Astrocyte (in vitro differentiated cells and primary cell): ENCODE results near the gene BZW1. TPM values are rescaled to one million over a fixed set of nuclear protein-coding genes. Genes with fewer than 3 reads are reported as not detected.

Experiments used
- DNase-seq: peaks from one replicate; pipeline ENCODE4 v3.0.0-alpha.2; 2010; ENCODE audit warnings: low read depth
- FAIRE-seq: peaks from 2 replicates; lab custom pipeline; 2011; peaks lifted over from hg19 to GRCh38; lab: Jason Lieb, UNC
- H2AFZ ChIP-seq: 2 replicates; pipeline ENCODE4 v1.6.0; 2012; ENCODE audit warnings: low read depth, low read length, inconsistent platforms
- H3K27ac ChIP-seq: 2 replicates; pipeline ENCODE4 v1.5.1; 2011; ENCODE audit warnings: low read depth, low read length, inconsistent platforms
- H3K27me3 ChIP-seq: 2 replicates; pipeline ENCODE4 v1.6.0; 2011; ENCODE audit warnings: low read length, inconsistent platforms; ENCODE audit not compliant: insufficient read depth
- H3K36me3 ChIP-seq: 2 replicates; pipeline ENCODE4 v1.5.1; 2011; ENCODE audit warnings: low read length, inconsistent platforms; ENCODE audit not compliant: insufficient read depth
- H3K4me1 ChIP-seq: 2 replicates; pipeline ENCODE4 v1.5.1; 2011; ENCODE audit warnings: low read length, inconsistent platforms; ENCODE audit not compliant: insufficient read depth
- H3K4me2 ChIP-seq: 2 replicates; pipeline ENCODE4 v1.6.0; 2012; ENCODE audit warnings: low read length, inconsistent platforms
- H3K4me3 ChIP-seq: 2 replicates; pipeline ENCODE4 v1.5.1; 2011; ENCODE audit warnings: low read depth, mild to moderate bottlenecking, low read length, inconsistent platforms; ENCODE audit not compliant: insufficient read depth
- H3K79me2 ChIP-seq: 2 replicates; pipeline ENCODE4 v1.6.0; 2012; ENCODE audit warnings: mild to moderate bottlenecking, low read length, inconsistent platforms; ENCODE audit not compliant: insufficient read depth
- H3K9ac ChIP-seq: 2 replicates; pipeline ENCODE4 v1.6.0; 2012; ENCODE audit warnings: mild to moderate bottlenecking, low read length, inconsistent platforms
- H3K9me3 ChIP-seq: 2 replicates; pipeline ENCODE4 v1.5.1; 2012; ENCODE audit warnings: low read depth, mild to moderate bottlenecking, low read length, inconsistent platforms; ENCODE audit not compliant: insufficient read depth
- H4K20me1 ChIP-seq: 2 replicates; pipeline ENCODE4 v1.6.0; 2012; ENCODE audit warnings: low read length, inconsistent platforms; ENCODE audit not compliant: insufficient read depth
- H3K27ac Mint-ChIP-seq: one replicate; pipeline ENCODE4 v1.8.0; 2021; ENCODE audit warnings: mild to moderate bottlenecking, mixed read lengths; ENCODE audit not compliant: unreplicated experiment
- H3K27me3 Mint-ChIP-seq: one replicate; pipeline ENCODE4 v1.8.0; 2021; ENCODE audit warnings: low read depth, mixed read lengths; ENCODE audit not compliant: unreplicated experiment
- H3K36me3 Mint-ChIP-seq: one replicate; pipeline ENCODE4 v1.8.0; 2021; ENCODE audit warnings: low read depth, mixed read lengths; ENCODE audit not compliant: unreplicated experiment
- H3K4me1 Mint-ChIP-seq: one replicate; pipeline ENCODE4 v1.8.0; 2021; ENCODE audit warnings: low read depth, mixed read lengths; ENCODE audit not compliant: unreplicated experiment
- H3K4me3 Mint-ChIP-seq: one replicate; pipeline ENCODE4 v1.8.0; 2021; ENCODE audit warnings: mild to moderate bottlenecking, moderate library complexity, mixed read lengths; ENCODE audit not compliant: unreplicated experiment
- H3K9me3 Mint-ChIP-seq: one replicate; pipeline ENCODE4 v1.8.0; 2021; ENCODE audit warnings: mild to moderate bottlenecking, mixed read lengths; ENCODE audit not compliant: unreplicated experiment
- CTCF ChIP-seq: IDR thresholded peaks from 2 replicates; pipeline ENCODE4 v1.5.1; 2011; ENCODE audit warnings: low read depth, mild to moderate bottlenecking, inconsistent platforms, low read length, moderate library complexity; ENCODE audit not compliant: insufficient read depth
- EZH2 ChIP-seq: IDR thresholded peaks from 2 replicates; pipeline ENCODE4 v1.6.1; 2012; ENCODE audit warnings: mild to moderate bottlenecking, low read length, inconsistent platforms; ENCODE audit not compliant: insufficient read depth
- total RNA-seq: library from RNA; stranded (reverse); gene quantifications from 2 replicates; pipeline ENCODE4 v1.2.1, GENCODE V29; 2021

Gene BZW1
- total RNA-seq, 1 donor from 2014 or later, result 322 TPM

- H4K20me1 ChIP-seq, result peaks cover 63% of the 10 kb centered on the region
- peaks cover 15% of the 10 kb centered on the region for H3K79me2 ChIP-seq
These were observed 40.9 kb downstream of the BZW1 start for GRCh38 chr2:200852605-200853004.

GRCh38 chr2:200856806-200857205 is 45.1 kb downstream of the BZW1 start:
- peaks cover 20% of the 10 kb centered on the region for H3K4me1 ChIP-seq
- DNase-seq (no peak), FAIRE-seq (no peak)
- H3K27me3 ChIP-seq, result no peaks in the 10 kb centered on the region
- TF ChIP-seq CTCF (no peak), EZH2 (no peak)
- H3K9me3 ChIP-seq, result no peaks in the 10 kb centered on the region
- no peak overlapping the region for H2AFZ ChIP-seq
- H3K79me2 ChIP-seq, result peaks cover 57% of the 10 kb centered on the region
- peaks cover 37% of the 10 kb centered on the region for H3K36me3 Mint-ChIP-seq
- H3K4me1 Mint-ChIP-seq, result peaks cover 15% of the 10 kb centered on the region
- H3K27ac ChIP-seq, result no peak overlapping the region
- no peak overlapping the region for H3K4me3 ChIP-seq
- peaks cover 84% of the 10 kb centered on the region for H3K36me3 ChIP-seq
- H3K4me2 ChIP-seq, result no peak overlapping the region
- peaks cover 89% of the 10 kb centered on the region for H4K20me1 ChIP-seq
- no peaks in the 10 kb centered on the region for H3K27me3 Mint-ChIP-seq
- H3K9me3 Mint-ChIP-seq, result no peaks in the 10 kb centered on the region
- H3K27ac Mint-ChIP-seq, result peak overlapping the region; percentile 41
- H3K4me3 Mint-ChIP-seq, result no peak overlapping the region
- no peak overlapping the region for H3K9ac ChIP-seq

More at GRCh38 chr2:200852605-200853004, 40.9 kb downstream of the BZW1 start:
- peak overlapping the region; percentile 2 for H3K27ac Mint-ChIP-seq
- H3K27me3 ChIP-seq, result no peaks in the 10 kb centered on the region
- no peak overlapping the region for H3K27ac ChIP-seq
- H3K9me3 Mint-ChIP-seq, result peaks cover 1% of the 10 kb centered on the region
- DNase-seq, result no peak
- peaks cover 58% of the 10 kb centered on the region for H3K36me3 ChIP-seq
- H3K4me3 Mint-ChIP-seq, result no peak overlapping the region
- H3K4me1 ChIP-seq, result no peaks in the 10 kb centered on the region
- TF ChIP-seq CTCF (no peak), EZH2 (no peak)
- no peaks in the 10 kb centered on the region for H3K9me3 ChIP-seq
- H3K4me1 Mint-ChIP-seq, result no peaks in the 10 kb centered on the region
- no peak for FAIRE-seq
- no peak overlapping the region for H3K9ac ChIP-seq
- H3K36me3 Mint-ChIP-seq, result peaks cover 26% of the 10 kb centered on the region
- H2AFZ ChIP-seq, result no peak overlapping the region
- H3K4me3 ChIP-seq, result no peak overlapping the region
- no peaks in the 10 kb centered on the region for H3K27me3 Mint-ChIP-seq
- no peak overlapping the region for H3K4me2 ChIP-seq

GRCh38 chr2:200860092-200860795 is 48.5 kb downstream of the BZW1 start:
- Mint-ChIP-seq H3K4me3 (peak overlapping the region; percentile 98), H3K9me3 (no peaks in the 10 kb centered on the region), H3K27me3 (no peaks in the 10 kb centered on the region), H3K27ac (peak overlapping the region; percentile 92), H3K4me1 (peaks cover 16% of the 10 kb centered on the region), H3K36me3 (peaks cover 32% of the 10 kb centered on the region)
- Histone ChIP-seq H2AFZ (no peak overlapping the region), H3K27me3 (no peaks in the 10 kb centered on the region), H3K4me1 (peaks cover 30% of the 10 kb centered on the region), H3K79me2 (peaks cover 87% of the 10 kb centered on the region), H3K4me2 (peak overlapping the region; percentile 87), H3K9me3 (no peaks in the 10 kb centered on the region), H3K4me3 (no peak overlapping the region), H3K9ac (no peak overlapping the region), H3K36me3 (peaks cover 53% of the 10 kb centered on the region), H3K27ac (no peak overlapping the region), H4K20me1 (peaks cover 85% of the 10 kb centered on the region)
- TF ChIP-seq EZH2, result no peak
- TF ChIP-seq CTCF, result no peak
- peak; percentile 23 for DNase-seq
- no peak for FAIRE-seq
